Hematopoietic multipotent progenitor cell treated with erythropoietin and hydrocortisone succinate and interleukin-3 and kit ligand, for 6 days (in vitro differentiated cells): ENCODE data around the gene FBXW11.

Source experiments
- DNase-seq: peaks from one replicate; pipeline ENCODE4 v3.0.0-alpha.2; 2015

The FBXW11 gene

GRCh38 chr5:171838066-171838465 lies 168.4 kb downstream of the FBXW11 start:
- DNase-seq: peak; percentile 24

- DNase-seq: no peak
Observed at GRCh38 chr5:171837522-171837921, 168.9 kb downstream of the FBXW11 start.

- DNase-seq: no peak
Observed at GRCh38 chr5:171835066-171835465, 171.4 kb downstream of the FBXW11 start.

GRCh38 chr5:171834461-171834860 lies 172.0 kb downstream of the FBXW11 start:
- DNase-seq: no peak

GRCh38 chr5:171832775-171833174 lies 173.7 kb downstream of the FBXW11 start:
- no peak for DNase-seq

GRCh38 chr5:171830686-171831085 lies 175.8 kb downstream of the FBXW11 start:
- no peak for DNase-seq

- no peak for DNase-seq
Observed at GRCh38 chr5:171827162-171827561, 179.3 kb downstream of the FBXW11 start.

- DNase-seq: no peak
Observed at GRCh38 chr5:171826132-171826531, 180.3 kb downstream of the FBXW11 start.

GRCh38 chr5:171825051-171825450 lies 181.4 kb downstream of the FBXW11 start:
- DNase-seq: no peak

GRCh38 chr5:171823269-171823668 lies 183.2 kb downstream of the FBXW11 start:
- DNase-seq: no peak

- no peak for DNase-seq
Observed at GRCh38 chr5:171821286-171821685, 185.2 kb downstream of the FBXW11 start.

GRCh38 chr5:171820561-171820960 lies 185.9 kb downstream of the FBXW11 start:
- no peak for DNase-seq

- DNase-seq: no peak
Observed at GRCh38 chr5:171816666-171817065, 189.8 kb downstream of the FBXW11 start.

GRCh38 chr5:171813813-171814490 lies 192.5 kb downstream of the FBXW11 start:
- no peak for DNase-seq

- DNase-seq: no peak
Observed at GRCh38 chr5:171813270-171813669, 193.2 kb downstream of the FBXW11 start.
